ENCODE results near the gene STAG3. TPM values are rescaled to one million over a fixed set of nuclear protein-coding genes. Genes with fewer than 3 reads are reported as not detected.
A peak's percentile ranks its signal among the peaks of the same experiment; 100 is the strongest.
"Not testable (repeated sequence)": the region's sequence is repeated elsewhere in the genome, so short reads cannot be mapped to it uniquely, and the experiment has no call there.

Gene STAG3
- total RNA-seq, 1 donor, result 0.90 TPM

- no peak overlapping the region for H3K4me3 ChIP-seq (ENCODE audit: low read depth, low read length)
- TF ChIP-seq CTCF (IDR thresholded peaks at IDR 0.05; ENCODE audit: insufficient read depth, low read length), result no peak
- no peak for DNase-seq (ENCODE audit: low read depth)
Observed at GRCh38 chr7:100222445-100223132, 44.9 kb downstream of the STAG3 start.

DNA sequence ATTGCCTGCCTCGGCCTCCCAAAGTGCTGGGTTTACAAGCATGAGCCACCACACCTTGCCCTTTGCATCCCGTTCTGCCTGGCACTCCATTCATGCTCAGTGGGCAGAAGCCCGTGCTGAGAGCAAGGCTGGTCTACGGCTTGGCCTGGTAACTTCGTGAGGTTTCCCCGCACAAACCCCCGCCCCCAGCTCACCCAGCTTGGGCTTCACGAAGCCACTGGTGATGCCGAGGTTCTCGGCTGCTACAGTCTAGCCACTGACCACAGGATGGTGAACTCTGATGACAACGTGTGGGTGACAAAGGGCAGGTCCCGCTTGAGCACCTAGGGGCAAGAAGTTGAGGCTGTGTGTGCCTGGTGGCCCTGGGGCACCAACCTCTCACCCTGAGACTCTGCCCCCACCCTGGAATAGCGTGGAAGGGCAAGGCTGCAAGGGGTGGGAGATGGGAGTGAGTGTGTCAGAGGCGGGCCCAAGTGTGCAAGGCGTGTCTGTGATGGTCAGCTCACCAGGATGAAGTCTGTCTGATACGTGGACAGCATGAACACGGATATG, 45.7 kb downstream of the STAG3 start:
- not testable (repeated sequence) for H3K4me3 ChIP-seq (ENCODE audit: low read depth, low read length); DNase-seq (ENCODE audit: low read depth)

- not testable (repeated sequence) for DNase-seq (ENCODE audit: low read depth); H3K4me3 ChIP-seq (ENCODE audit: low read depth, low read length)
Observed at GRCh38 chr7:100224891-100225290, 47.2 kb downstream of the STAG3 start.

DNA sequence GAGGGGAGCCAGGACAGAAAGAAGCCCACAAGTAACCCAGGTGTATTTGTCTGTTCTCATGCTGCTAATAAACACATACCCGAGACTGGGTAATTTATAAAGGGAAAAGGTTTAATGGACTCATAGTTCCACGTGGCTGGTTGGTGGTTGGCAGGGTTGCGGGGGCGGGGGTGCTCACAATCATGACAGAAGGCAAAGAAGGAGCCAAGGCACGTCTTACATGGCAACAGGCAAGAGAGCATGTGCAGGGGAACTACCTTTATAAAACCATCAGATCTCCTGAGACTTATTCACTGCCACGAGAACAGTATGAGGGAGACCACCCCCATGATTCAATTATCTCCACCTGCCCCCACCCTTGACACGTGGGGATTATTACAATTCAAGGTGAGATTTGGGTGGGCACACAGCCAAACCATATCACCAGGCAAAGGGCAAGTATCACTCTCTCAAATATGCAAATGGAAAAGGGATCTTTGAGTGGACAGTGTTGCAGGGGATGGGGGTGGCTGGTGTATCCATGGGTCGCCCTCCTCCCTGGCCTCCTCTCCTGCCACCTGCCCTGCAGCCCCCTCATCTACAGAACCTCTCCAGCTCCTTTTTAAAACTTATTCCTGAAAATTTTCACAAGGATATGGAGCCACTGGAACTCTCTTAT, 57.1 kb downstream of the STAG3 start:
- DNase-seq (ENCODE audit: low read depth); H3K4me3 ChIP-seq (ENCODE audit: low read depth, low read length): not testable (repeated sequence)

DNA sequence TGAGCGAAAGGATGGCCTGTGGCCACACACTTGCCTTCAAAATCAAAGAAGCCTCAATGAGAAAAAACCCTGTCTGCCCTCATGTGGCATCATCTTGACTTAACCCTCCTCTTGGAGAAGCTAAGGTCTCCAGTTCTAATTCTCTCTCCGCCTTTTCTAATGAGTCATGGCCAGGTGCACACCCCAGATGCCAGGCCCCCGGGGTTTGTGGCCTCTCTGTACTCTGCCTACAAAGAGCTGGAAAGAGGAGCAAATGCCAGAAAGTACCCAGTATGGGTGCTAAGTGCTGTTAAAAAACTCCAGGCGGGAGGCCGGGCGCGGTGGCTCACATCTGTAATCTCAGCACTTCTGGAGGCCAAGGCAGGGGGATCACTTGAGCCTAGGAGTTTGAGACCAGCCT, 62.3 kb downstream of the STAG3 start:
- not testable (repeated sequence) for H3K4me3 ChIP-seq (ENCODE audit: low read depth, low read length); DNase-seq (ENCODE audit: low read depth)

GRCh38 chr7:100243385-100243784, 65.7 kb downstream of the STAG3 start:
- not testable (repeated sequence) for H3K4me3 ChIP-seq (ENCODE audit: low read depth, low read length); DNase-seq (ENCODE audit: low read depth)

- not testable (repeated sequence) for DNase-seq (ENCODE audit: low read depth); H3K4me3 ChIP-seq (ENCODE audit: low read depth, low read length)
Observed at GRCh38 chr7:100244988-100245605, 67.4 kb downstream of the STAG3 start.

GRCh38 chr7:100246121-100246864, 68.6 kb downstream of the STAG3 start:
- not testable (repeated sequence) for H3K4me3 ChIP-seq (ENCODE audit: low read depth, low read length); DNase-seq (ENCODE audit: low read depth)

GRCh38 chr7:100246865-100247137, 69.1 kb downstream of the STAG3 start:
- not testable (repeated sequence) for H3K4me3 ChIP-seq (ENCODE audit: low read depth, low read length); DNase-seq (ENCODE audit: low read depth)

DNA sequence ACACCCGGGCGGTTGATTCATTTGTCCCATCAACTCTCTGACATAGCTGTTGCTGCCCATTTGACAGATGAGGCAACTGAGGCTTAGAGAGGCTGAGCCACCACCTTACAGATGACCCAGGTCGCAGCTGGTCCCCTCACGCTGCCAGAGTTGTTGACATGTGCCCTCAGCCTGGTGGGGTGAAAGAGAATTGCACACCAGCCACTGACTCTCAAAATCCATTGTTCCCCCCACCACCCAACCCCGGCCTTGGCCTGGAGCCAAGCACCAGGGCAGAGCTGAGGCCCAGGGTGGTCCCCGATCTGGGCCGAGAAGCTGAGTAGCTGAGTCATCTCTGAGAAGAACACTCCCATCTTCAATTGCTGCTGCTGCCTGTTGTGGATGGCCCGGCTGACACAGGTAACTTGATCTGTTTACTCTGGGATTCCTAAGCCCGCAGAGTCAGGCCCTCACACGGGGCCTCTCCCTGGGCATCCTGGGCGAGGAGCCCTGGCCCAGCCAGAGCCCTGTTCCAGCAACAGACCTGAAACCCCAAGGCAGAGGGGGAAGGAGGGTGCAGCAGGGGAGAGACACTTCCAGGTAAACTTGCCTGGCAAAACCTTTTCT, 69.5 kb downstream of the STAG3 start:
- no peak overlapping the region for H3K4me3 ChIP-seq (ENCODE audit: low read depth, low read length)
- peak; percentile 52 for DNase-seq (ENCODE audit: low read depth)
- TF ChIP-seq CTCF (IDR thresholded peaks at IDR 0.05; ENCODE audit: insufficient read depth, low read length), result no peak

- TF ChIP-seq CTCF (IDR thresholded peaks at IDR 0.05; ENCODE audit: insufficient read depth, low read length), result no peak
- no peak for DNase-seq (ENCODE audit: low read depth)
- no peak overlapping the region for H3K4me3 ChIP-seq (ENCODE audit: low read depth, low read length)
Observed at GRCh38 chr7:100248483-100248882, 70.8 kb downstream of the STAG3 start.
